ENCODE measurements around the gene KCNJ16. TPM values are rescaled to one million over a fixed set of nuclear protein-coding genes. Genes with fewer than 3 reads are reported as not detected.

KCNJ16 gene
- total RNA-seq, 1 experiment from 2014 or later, result not detected

DNA sequence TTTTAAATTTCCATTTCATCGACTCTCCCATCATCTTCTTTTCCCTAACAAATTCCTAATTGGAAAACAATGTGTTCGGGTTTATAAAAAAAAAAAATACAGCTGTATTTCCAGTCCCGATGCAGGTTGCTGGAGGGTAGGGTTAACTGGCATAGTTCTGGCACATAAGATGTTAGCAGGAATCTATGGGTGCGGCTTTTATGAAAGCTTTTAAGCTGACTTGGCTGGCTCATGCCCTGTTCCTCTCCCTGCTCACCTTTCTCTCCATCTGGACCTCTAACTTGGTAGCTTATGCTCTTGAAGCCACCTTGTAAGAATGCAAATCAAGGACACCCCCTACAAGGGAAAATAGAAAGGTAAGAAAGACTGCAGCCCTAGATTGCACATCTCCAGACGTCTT lies 61.1 kb downstream of the KCNJ16 start:
- Histone ChIP-seq H3K9me3 (ENCODE audit: low read length) (no peaks in the 10 kb centered on the region), H3K27ac (ENCODE audit: low read length) (no peak overlapping the region), H3K9me2 (replicated peaks; ENCODE audit: low read length) (no peaks in the 10 kb centered on the region), H3K4me1 (ENCODE audit: insufficient read depth, low read length) (peaks cover 16% of the 10 kb centered on the region), H3K4me2 (ENCODE audit: low read length) (no peak overlapping the region), H3F3A (ENCODE audit: low read length, unreplicated experiment) (no peaks in the 10 kb centered on the region), H3K4me3 (ENCODE audit: low read length) (no peak overlapping the region), H3K36me3 (ENCODE audit: low read depth, low read length) (no peaks in the 10 kb centered on the region), H3K27me3 (ENCODE audit: low read length) (no peaks in the 10 kb centered on the region), H3K9ac (ENCODE audit: low read length) (no peak overlapping the region), H4K20me1 (ENCODE audit: low read length) (no peaks in the 10 kb centered on the region), H2AFZ (ENCODE audit: low read length) (no peak overlapping the region), H3K79me2 (ENCODE audit: low read length) (no peaks in the 10 kb centered on the region)
- TF ChIP-seq, protein P1, sequence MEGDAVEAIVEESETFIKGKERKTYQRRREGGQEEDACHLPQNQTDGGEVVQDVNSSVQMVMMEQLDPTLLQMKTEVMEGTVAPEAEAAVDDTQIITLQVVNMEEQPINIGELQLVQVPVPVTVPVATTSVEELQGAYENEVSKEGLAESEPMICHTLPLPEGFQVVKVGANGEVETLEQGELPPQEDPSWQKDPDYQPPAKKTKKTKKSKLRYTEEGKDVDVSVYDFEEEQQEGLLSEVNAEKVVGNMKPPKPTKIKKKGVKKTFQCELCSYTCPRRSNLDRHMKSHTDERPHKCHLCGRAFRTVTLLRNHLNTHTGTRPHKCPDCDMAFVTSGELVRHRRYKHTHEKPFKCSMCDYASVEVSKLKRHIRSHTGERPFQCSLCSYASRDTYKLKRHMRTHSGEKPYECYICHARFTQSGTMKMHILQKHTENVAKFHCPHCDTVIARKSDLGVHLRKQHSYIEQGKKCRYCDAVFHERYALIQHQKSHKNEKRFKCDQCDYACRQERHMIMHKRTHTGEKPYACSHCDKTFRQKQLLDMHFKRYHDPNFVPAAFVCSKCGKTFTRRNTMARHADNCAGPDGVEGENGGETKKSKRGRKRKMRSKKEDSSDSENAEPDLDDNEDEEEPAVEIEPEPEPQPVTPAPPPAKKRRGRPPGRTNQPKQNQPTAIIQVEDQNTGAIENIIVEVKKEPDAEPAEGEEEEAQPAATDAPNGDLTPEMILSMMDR (conservative IDR thresholded peaks at IDR 0.05; ENCODE audit: low read depth, low read length), result no peak
- TF ChIP-seq EZH2phosphoT487 (IDR thresholded peaks at IDR 0.05; ENCODE audit: borderline replicate concordance, low read length) (no peak), EZH2 (IDR thresholded peaks at IDR 0.05; ENCODE audit: low read length, unreplicated experiment) (no peak)
- ATAC-seq (peak; percentile 37), DNase-seq (peak; percentile 17)
- intact Hi-C loops (cut with micrococcal nuclease), result loop anchor here (2.0 to 5.0 kb wide), 4 partner anchors 109 to 374 kb away; no protein-coding TSS in a partner anchor
- ChIA-PET CTCF (interaction anchor here (0.6 to 0.7 kb wide), 2 partner anchors 13 to 596 kb away, joined by 3 to 4 read pairs; no protein-coding TSS in a partner anchor), POLR2A (ENCODE audit: unreplicated experiment) (interaction anchor here (0.6 kb wide), 2 partner anchors 135 to 169 kb away, joined by 3 to 4 read pairs; no protein-coding TSS in a partner anchor)
- no TSS peak for BruUV-seq (replicated peaks)

DNA sequence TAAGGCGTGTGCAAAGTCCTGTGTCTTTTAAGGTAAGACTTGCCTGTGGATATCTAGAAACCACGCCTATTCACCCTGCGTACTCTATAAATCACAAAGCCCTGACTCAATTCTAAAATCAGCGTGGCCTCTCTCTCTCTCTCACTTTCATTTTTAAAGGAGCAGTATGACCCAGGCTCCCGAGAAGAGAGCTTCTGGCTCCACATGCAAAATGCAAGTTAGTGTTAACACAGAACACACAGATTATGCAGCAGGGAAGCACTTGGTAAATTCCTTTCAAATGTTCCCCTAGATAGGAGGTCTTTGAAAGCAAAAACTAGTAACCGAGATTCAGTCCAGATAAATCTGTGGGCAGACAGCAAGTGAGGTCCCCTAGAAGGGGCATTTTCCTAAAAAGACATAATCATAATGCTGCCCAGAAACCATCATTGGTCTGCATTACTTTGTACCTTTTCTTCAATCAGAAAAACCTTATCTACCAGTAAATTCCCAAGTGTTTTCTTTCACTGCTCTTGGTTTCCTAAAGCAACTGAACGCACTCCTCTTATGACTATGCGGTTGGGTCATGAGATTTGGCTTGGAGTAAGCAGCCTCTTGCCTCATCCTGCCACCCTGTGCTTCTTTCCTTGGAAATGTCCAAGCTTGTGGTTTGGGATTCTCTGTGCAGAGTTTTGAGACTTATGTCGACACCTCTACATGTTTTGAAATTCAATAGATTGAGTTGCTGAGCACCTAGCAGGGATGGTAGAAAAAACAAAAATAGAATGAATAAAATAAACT lies 62.6 kb downstream of the KCNJ16 start:
- intact Hi-C loops (cut with micrococcal nuclease), result loop anchor here (2.0 to 5.0 kb wide), 4 partner anchors 110 to 375 kb away; no protein-coding TSS in a partner anchor
- Histone ChIP-seq H3K4me1 (ENCODE audit: insufficient read depth, low read length) (peaks cover 16% of the 10 kb centered on the region), H3F3A (ENCODE audit: low read length, unreplicated experiment) (no peaks in the 10 kb centered on the region), H4K20me1 (ENCODE audit: low read length) (no peaks in the 10 kb centered on the region), H3K9ac (ENCODE audit: low read length) (peak overlapping the region; percentile 44), H3K27ac (ENCODE audit: low read length) (peak overlapping the region; percentile 22; the same call in 1 of the 2 replicates), H3K79me2 (ENCODE audit: low read length) (no peaks in the 10 kb centered on the region), H3K27me3 (ENCODE audit: low read length) (no peaks in the 10 kb centered on the region), H3K9me2 (replicated peaks; ENCODE audit: low read length) (no peaks in the 10 kb centered on the region), H3K36me3 (ENCODE audit: low read depth, low read length) (no peaks in the 10 kb centered on the region), H3K9me3 (ENCODE audit: low read length) (no peaks in the 10 kb centered on the region), H3K4me2 (ENCODE audit: low read length) (peak overlapping the region; percentile 88), H2AFZ (ENCODE audit: low read length) (peak overlapping the region; percentile 90), H3K4me3 (ENCODE audit: low read length) (peak overlapping the region; percentile 67)
- ChIA-PET POLR2A (ENCODE audit: unreplicated experiment) (interaction anchor here (0.5 kb wide), 1 partner anchor 165 kb away, joined by 3 read pairs; no protein-coding TSS in a partner anchor), CTCF (no interaction called here)
- peak; percentile 96 for ATAC-seq
- DNase-seq, result peak; percentile 89
- BruUV-seq (replicated peaks), result no TSS peak
- TF ChIP-seq EZH2phosphoT487 (IDR thresholded peaks at IDR 0.05; ENCODE audit: borderline replicate concordance, low read length) (no peak), EZH2 (IDR thresholded peaks at IDR 0.05; ENCODE audit: low read length, unreplicated experiment) (no peak)
- TF ChIP-seq, protein P1 (conservative IDR thresholded peaks at IDR 0.05; ENCODE audit: low read depth, low read length), result no peak
